HG03175 (cell line): ENCODE data around the gene LMO7.
"Not testable (repeated sequence)": the region's sequence is repeated elsewhere in the genome, so short reads cannot be mapped to it uniquely, and the experiment has no call there.

Source experiments
- ATAC-seq: cut with Tn5 transposase; IDR thresholded peaks from one replicate; pipeline ENCODE4 v1.9.1; 2021; ENCODE audit warnings: mild to moderate bottlenecking, moderate library complexity; ENCODE audit not compliant: unreplicated experiment

Gene LMO7

GRCh38 chr13:75645141-75645540 is 9.0 kb downstream of the LMO7 start:
- ATAC-seq = no peak

- peak; percentile 64 for ATAC-seq
Observed at GRCh38 chr13:75647126-75647784, 11.1 kb downstream of the LMO7 start.

- ATAC-seq = no peak
Observed at GRCh38 chr13:75648446-75648845, 12.3 kb downstream of the LMO7 start.

- ATAC-seq = no peak
Observed at GRCh38 chr13:75651013-75651412, 14.9 kb downstream of the LMO7 start.

GRCh38 chr13:75652726-75653125 is 16.6 kb downstream of the LMO7 start:
- no peak for ATAC-seq

GRCh38 chr13:75656425-75656989 is 20.4 kb downstream of the LMO7 start:
- ATAC-seq = no peak

- ATAC-seq = no peak
Observed at GRCh38 chr13:75657111-75657510, 21.0 kb downstream of the LMO7 start.

DNA sequence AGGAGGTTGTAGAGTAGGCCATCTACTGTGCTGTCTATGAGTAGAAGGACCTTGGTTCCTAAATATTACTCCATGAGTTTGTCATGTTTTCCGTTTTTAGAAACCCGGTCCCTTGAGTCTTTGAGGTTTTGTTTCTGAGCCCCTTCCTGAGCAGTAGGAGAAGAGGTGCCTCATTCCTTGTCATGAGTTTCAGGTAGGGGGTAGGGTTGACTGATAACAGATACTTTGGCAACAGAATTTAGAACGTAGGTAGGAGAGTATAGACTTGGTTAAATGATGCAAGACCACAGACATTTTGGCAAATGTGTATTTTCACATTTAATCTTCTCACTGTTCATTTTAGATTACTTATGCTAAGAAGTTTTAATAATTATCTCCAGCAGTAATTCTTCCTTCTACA is 24.6 kb downstream of the LMO7 start:
- no peak for ATAC-seq

DNA sequence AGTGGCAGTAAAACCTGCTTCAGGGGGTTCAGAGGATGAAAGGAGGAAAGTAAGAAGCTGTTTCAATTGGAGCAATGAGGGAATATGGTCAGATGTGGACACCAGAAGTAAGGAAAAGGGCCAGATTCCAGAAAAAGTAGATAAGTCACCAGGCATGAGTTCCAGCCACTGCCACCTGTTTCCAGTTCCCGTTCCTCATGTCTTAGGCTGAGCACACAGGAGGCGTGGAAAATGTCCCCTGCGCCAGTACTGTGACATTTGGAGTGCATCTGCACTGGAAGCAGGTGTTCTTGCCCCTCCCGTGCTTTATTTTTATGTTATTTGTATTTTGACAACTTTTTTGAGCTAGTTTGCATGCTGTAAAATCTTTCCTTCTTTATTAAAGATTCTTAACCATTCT is 25.3 kb downstream of the LMO7 start:
- no peak for ATAC-seq

- ATAC-seq = no peak
Observed at GRCh38 chr13:75666646-75667351, 30.7 kb downstream of the LMO7 start.

- ATAC-seq = no peak
Observed at GRCh38 chr13:75669706-75670105, 33.6 kb downstream of the LMO7 start.

DNA sequence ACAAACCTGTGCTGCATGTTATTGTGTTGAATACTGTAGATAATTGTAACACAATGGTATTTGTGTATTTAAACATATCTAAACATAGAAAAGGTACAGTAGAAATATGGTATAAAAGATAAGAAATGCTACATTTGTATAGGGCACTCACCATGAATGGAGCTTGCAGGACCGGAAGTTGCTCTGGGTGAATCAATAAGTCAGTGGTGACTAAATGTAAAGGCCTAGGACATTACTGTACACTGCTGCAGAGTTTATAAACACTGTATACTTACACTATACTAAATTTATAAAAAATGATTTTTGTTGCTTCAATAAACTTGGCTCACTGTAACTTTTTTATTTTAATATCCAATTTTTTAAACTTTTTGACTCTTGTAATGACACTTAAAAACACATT is 34.4 kb downstream of the LMO7 start:
- ATAC-seq = no peak

DNA sequence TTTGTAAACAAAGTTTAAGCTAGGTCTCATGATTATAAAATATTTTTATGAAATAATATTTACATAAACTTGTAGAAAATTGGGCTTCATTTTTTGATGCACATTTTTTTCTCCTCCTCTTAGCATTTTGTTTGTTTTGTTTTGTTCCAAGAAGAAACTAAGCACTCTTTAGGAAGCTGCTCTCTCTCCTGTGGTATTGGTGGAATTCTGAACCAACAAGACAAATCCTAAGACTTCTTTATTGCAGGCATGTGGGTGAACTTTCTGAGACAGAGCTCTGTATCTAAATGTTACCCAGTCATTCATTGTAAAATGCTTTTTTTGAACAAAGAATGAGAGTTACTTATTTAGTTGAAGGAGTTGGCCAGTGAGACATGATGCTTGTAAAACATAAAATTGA is 39.3 kb downstream of the LMO7 start:
- ATAC-seq = no peak

DNA sequence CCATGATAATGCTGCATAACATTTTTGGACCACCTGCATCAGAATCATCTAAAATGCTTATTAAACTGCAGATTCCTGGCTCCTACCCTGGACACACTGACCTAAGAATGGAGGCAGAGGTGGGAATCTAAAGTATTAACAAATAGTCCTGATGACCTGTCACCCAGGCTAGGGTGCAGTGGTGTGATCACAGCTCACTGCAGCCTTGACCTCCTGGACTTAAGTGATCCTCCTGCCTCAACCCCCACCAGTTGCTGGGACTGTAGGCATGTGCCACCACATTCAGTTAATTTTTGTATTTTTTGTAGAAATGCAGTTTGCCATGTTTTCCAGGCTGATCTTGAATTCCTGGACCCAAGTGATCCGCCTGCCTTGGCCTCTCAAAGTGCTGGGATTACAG is 43.3 kb downstream of the LMO7 start:
- no peak for ATAC-seq

DNA sequence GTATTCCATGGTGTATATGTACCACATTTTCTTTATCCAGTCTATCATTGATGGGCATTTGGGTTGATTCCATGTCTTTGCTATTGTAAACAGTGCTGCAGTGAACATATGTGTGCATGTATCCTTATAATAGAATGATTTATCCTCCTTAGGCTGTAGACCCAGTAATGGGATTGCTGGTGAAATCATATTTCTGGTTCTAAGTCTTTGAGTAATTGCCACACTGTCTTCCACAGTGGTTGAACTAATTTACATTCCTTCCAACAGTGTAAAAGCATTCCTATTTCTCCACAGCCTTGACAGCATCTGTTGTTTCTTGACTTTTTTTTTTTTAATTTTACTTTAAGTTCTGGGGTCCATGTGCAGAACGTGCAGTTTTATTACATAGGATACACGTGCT is 44.1 kb downstream of the LMO7 start:
- ATAC-seq = not testable (repeated sequence)

GRCh38 chr13:75682326-75682725 is 46.2 kb downstream of the LMO7 start:
- ATAC-seq = no peak

DNA sequence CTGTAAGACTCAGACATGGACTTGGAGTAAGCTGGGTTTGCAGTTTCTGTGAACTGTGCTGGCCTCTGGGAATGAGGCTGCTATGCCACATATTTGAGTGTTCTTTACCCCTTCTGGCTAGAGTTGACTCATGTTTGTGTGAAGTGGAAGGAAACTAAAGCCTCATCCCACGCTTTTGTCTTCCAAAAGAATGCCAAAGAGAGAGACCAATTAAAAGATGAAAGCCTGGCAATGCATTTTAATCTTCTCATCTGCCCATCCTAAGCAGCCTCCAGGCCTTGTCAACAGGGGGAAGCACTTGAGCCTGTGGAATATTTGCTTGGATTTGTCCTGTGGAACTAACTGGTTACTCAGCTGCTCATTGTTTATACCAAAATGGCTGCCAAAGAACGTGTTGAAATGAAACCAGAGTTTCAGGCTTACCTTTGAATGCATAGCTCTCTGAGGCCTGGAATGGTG is 49.1 kb downstream of the LMO7 start:
- ATAC-seq = no peak

DNA sequence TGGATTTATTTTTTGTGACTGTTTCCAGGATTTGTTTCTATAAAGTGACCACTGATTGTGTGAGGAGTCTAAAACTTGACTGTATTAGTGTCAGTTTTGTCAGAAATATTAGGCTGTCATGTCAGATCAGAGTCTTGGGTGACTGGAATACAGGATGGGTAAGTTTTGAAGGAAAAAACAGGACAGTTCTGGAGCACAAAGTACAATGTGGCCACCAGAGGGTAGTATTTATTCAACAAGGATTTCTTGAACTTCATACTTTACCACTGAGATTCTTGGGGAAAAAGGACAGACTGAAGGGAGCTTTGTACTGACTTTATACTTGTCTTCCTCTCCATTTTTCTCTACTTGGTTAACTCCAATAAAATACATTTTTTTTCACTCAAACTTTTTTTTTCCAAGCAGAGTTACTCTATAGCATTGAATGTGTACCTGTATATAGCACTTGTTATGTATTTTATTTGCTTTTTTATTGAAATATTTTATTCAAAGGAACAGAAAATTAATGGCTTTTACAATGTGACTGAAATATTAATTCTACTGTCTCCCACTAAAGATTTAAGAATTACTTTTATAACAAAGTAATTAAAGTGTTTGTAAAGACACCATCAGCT is 51.1 kb downstream of the LMO7 start:
- no peak for ATAC-seq

- ATAC-seq = no peak
Observed at GRCh38 chr13:75689686-75690085, 53.6 kb downstream of the LMO7 start.

GRCh38 chr13:75690607-75691006 is 54.5 kb downstream of the LMO7 start:
- ATAC-seq = no peak

- ATAC-seq = no peak
Observed at GRCh38 chr13:75691183-75691582, 55.1 kb downstream of the LMO7 start.

GRCh38 chr13:75693227-75693626 is 57.1 kb downstream of the LMO7 start:
- ATAC-seq = no peak
